ENCODE results near the gene ZNRD2. TPM values are rescaled to one million over a fixed set of nuclear protein-coding genes. Genes with fewer than 3 reads are reported as not detected.

The ZNRD2 gene
- polyA plus RNA-seq, 3 donors: 48.5 to 65.1 (median 56.2) TPM

GRCh38 chr11:65560555-65561418 lies 9.5 kb upstream of the ZNRD2 start:
- H3K9ac ChIP-seq (ENCODE audit: insufficient read depth, low read length, poor library complexity, severe bottlenecking): no peak overlapping the region
- H3K4me3 Mint-ChIP-seq: no peak overlapping the region
- peak overlapping the region in 1 of 7 donors; percentile 72 for H3K27ac Mint-ChIP-seq

GRCh38 chr11:65562020-65562419 lies 8.3 kb upstream of the ZNRD2 start:
- Histone ChIP-seq H3K27ac (ENCODE audit: low read depth in 1 of 2, low read length in 2 of 2) (no peak overlapping the region), H3K36me3 (replicated peaks in 1 of 2; ENCODE audit: control insufficient read depth in 1 of 2, insufficient read depth in 2 of 2, low read length in 2 of 2) (peaks cover 0 to 3% of the 10 kb centered on the region in 2 donors), H3K4me1 (ENCODE audit: control insufficient read depth in 1 of 2, insufficient read depth in 2 of 2, low read length in 2 of 2) (peaks cover 22 to 42% of the 10 kb centered on the region in 2 donors), H3K9ac (ENCODE audit: insufficient read depth, low read length, poor library complexity, severe bottlenecking) (no peak overlapping the region), H3K4me2 (replicated peaks; ENCODE audit: extremely low read depth, low read length, poor library complexity, severe bottlenecking) (no peak overlapping the region), H2AFZ (ENCODE audit: insufficient read depth, low read depth, low read length, poor library complexity, severe bottlenecking) (no peak overlapping the region), H3K79me2 (ENCODE audit: insufficient read depth, low read length) (peaks cover 1% of the 10 kb centered on the region), H3K27me3 (ENCODE audit: control insufficient read depth in 2 of 2, insufficient read depth in 2 of 2, low read length in 2 of 2) (peaks cover 0 to 28% of the 10 kb centered on the region in 2 donors), H4K20me1 (ENCODE audit: insufficient read depth, low read length) (peaks cover 4% of the 10 kb centered on the region), H3K9me3 (replicated peaks in 1 of 2; ENCODE audit: control insufficient read depth in 1 of 2, insufficient read depth in 1 of 2, low read length in 2 of 2) (no peaks in the 10 kb centered on the region), H3K4me3 (replicated peaks in 1 of 3; ENCODE audit: low read depth in 2 of 3, low read length in 3 of 3) (no peak overlapping the region)
- peaks cover 0 to 2% (median 0%) of the 10 kb centered on the region in 7 donors for H3K9me3 Mint-ChIP-seq
- peaks cover 11 to 34% (median 24%) of the 10 kb centered on the region in 3 donors for H3K27me3 Mint-ChIP-seq (ENCODE audit: low read depth in 3 of 3)
- DNase-seq: no peak
- intact Hi-C loops (cut with micrococcal nuclease): no loop called here
- H3K4me1 Mint-ChIP-seq: peaks cover 39% of the 10 kb centered on the region
- peaks cover 3 to 6% of the 10 kb centered on the region in 2 donors for H3K36me3 Mint-ChIP-seq
- 100% methylated on average over 5 of the region's 7 CpGs for WGBS (ENCODE audit: insufficient coverage)
- no peak overlapping the region for H3K27ac Mint-ChIP-seq
- TF ChIP-seq CTCF (IDR thresholded peaks at IDR 0.05): no peak
- no peak overlapping the region for H3K4me3 Mint-ChIP-seq

More at GRCh38 chr11:65560555-65561418, 9.5 kb upstream of the ZNRD2 start:
- Histone ChIP-seq H3K9me3 (replicated peaks in 1 of 2; ENCODE audit: control insufficient read depth in 1 of 2, insufficient read depth in 1 of 2, low read length in 2 of 2) (no peaks in the 10 kb centered on the region), H3K79me2 (ENCODE audit: insufficient read depth, low read length) (no peaks in the 10 kb centered on the region), H3K36me3 (replicated peaks in 1 of 2; ENCODE audit: control insufficient read depth in 1 of 2, insufficient read depth in 2 of 2, low read length in 2 of 2) (no peaks in the 10 kb centered on the region), H2AFZ (ENCODE audit: insufficient read depth, low read depth, low read length, poor library complexity, severe bottlenecking) (no peak overlapping the region), H3K27ac (ENCODE audit: low read depth in 1 of 2, low read length in 2 of 2) (no peak overlapping the region), H3K27me3 (ENCODE audit: control insufficient read depth in 2 of 2, insufficient read depth in 2 of 2, low read length in 2 of 2) (peaks cover 0 to 33% of the 10 kb centered on the region in 2 donors), H3K4me3 (replicated peaks in 1 of 3; ENCODE audit: low read depth in 2 of 3, low read length in 3 of 3) (no peak overlapping the region), H3K4me2 (replicated peaks; ENCODE audit: extremely low read depth, low read length, poor library complexity, severe bottlenecking) (no peak overlapping the region), H4K20me1 (ENCODE audit: insufficient read depth, low read length) (no peaks in the 10 kb centered on the region), H3K4me1 (ENCODE audit: control insufficient read depth in 1 of 2, insufficient read depth in 2 of 2, low read length in 2 of 2) (peaks cover 19 to 46% of the 10 kb centered on the region in 2 donors)
- DNase-seq: no peak
- Mint-ChIP-seq H3K27me3 (ENCODE audit: low read depth in 3 of 3) (peaks cover 19 to 41% (median 27%) of the 10 kb centered on the region in 3 donors), H3K4me1 (peaks cover 37% of the 10 kb centered on the region), H3K36me3 (peaks cover 0 to 9% of the 10 kb centered on the region in 2 donors), H3K9me3 (peaks cover 0 to 2% (median 0%) of the 10 kb centered on the region in 7 donors)
- no peak for TF ChIP-seq CTCF (IDR thresholded peaks at IDR 0.05)
- intact Hi-C loops (cut with micrococcal nuclease): no loop called here
- 77% methylated on average over 10 of the region's 15 CpGs for WGBS (ENCODE audit: insufficient coverage)
